Loucy (cell line): ENCODE data around the gene LYPD5.
A peak's percentile ranks its signal among the peaks of the same experiment; 100 is the strongest.

Experiments
- H2AFZ ChIP-seq: fragments of 200-600 bp; sonication (generic); 2 replicates; pipeline ENCODE4 v1.6.0; 2016; ENCODE audit warnings: antibody characterized with exemption, mild to moderate bottlenecking, low read length, moderate library complexity
- H3F3A ChIP-seq: fragments of 200-600 bp; 2 replicates; pipeline ENCODE4 v1.6.0; 2016; ENCODE audit warnings: antibody characterized with exemption, low read depth, mild to moderate bottlenecking
- H3K27me3 ChIP-seq: fragments of 200-600 bp; sonication (generic); 2 replicates; pipeline ENCODE4 v1.6.1; 2014; ENCODE audit warnings: low read length, mild to moderate bottlenecking; ENCODE audit not compliant: insufficient read depth, poor library complexity, severe bottlenecking
- H3K36me3 ChIP-seq: fragments of 200-600 bp; sonication (generic); 2 replicates; pipeline ENCODE4 v1.6.1; 2016; ENCODE audit warnings: low read length; ENCODE audit not compliant: insufficient read depth
- H3K4me1 ChIP-seq: fragments of 200-600 bp; sonication (generic); 2 replicates; pipeline ENCODE4 v1.5.1; 2014; ENCODE audit warnings: low read length, mild to moderate bottlenecking; ENCODE audit not compliant: insufficient read depth, poor library complexity, severe bottlenecking
- H3K4me2 ChIP-seq: fragments of 200-600 bp; sonication (generic); 2 replicates; pipeline ENCODE4 v1.6.0; 2014; ENCODE audit warnings: antibody characterized with exemption, low read length, low read depth, mild to moderate bottlenecking; ENCODE audit not compliant: poor library complexity, severe bottlenecking
- H3K4me3 ChIP-seq: fragments of 200-600 bp; sonication (generic); 2 replicates; pipeline ENCODE4 v1.5.1; 2014; ENCODE audit warnings: low read length, mild to moderate bottlenecking, mixed read lengths; ENCODE audit not compliant: poor library complexity, severe bottlenecking
- H3K79me2 ChIP-seq: fragments of 200-600 bp; sonication (generic); 2 replicates; pipeline ENCODE4 v1.6.1; 2014; ENCODE audit warnings: low read length; ENCODE audit not compliant: insufficient read depth
- H3K9ac ChIP-seq: fragments of 200-600 bp; sonication (generic); 2 replicates; pipeline ENCODE4 v1.6.0; 2014; ENCODE audit warnings: mild to moderate bottlenecking, low read depth, low read length, moderate library complexity; ENCODE audit not compliant: poor library complexity, severe bottlenecking
- H3K9me2 ChIP-seq: fragments of 200-600 bp; sonication (generic); replicated peaks from 2 replicates; pipeline ENCODE4 v1.6.1; 2016; ENCODE audit warnings: low read depth, low read length, mixed read lengths
- H3K9me3 ChIP-seq: fragments of 200-600 bp; sonication (generic); 2 replicates; pipeline ENCODE4 v1.6.1; 2014; ENCODE audit warnings: mild to moderate bottlenecking, antibody characterized with exemption, low read length, low read depth; ENCODE audit not compliant: insufficient read depth
- H4K20me1 ChIP-seq: fragments of 200-600 bp; sonication (generic); 2 replicates; pipeline ENCODE4 v1.6.0; 2014; ENCODE audit warnings: antibody characterized with exemption, low read length, mild to moderate bottlenecking; ENCODE audit not compliant: insufficient read depth, poor library complexity, severe bottlenecking
- CTCF ChIP-seq: fragments of 200-600 bp; sonication (generic); conservative IDR thresholded peaks from 2 replicates; pipeline ENCODE4 v1.5.1; 2014; ENCODE audit warnings: mild to moderate bottlenecking, antibody characterized with exemption, low read length
- EZH2phosphoT487 ChIP-seq: fragments of 200-600 bp; IDR thresholded peaks from 2 replicates; pipeline ENCODE4 v1.6.1; 2018; ENCODE audit warnings: antibody characterized with exemption, mild to moderate bottlenecking, moderate library complexity, borderline replicate concordance

The LYPD5 gene

DNA sequence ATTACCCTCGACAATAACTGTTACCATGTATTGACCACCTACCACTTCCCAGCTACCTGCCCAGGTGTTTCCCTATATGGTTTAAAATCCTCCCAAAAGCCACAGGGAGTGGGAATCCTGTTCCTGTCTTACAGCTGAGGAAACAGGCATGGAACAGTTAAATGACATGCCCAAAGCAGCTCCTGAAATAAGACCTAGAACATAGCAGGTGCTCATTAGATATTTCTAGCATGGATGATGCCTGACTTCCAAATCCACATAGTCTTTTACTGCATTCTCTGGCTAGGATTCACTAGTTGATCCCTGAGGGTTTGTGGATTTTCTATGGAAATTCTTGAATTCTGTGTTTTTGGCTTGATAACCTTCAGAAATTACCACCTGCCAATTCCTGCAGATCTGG lies 34.4 kb downstream of the LYPD5 start:
- Histone ChIP-seq H4K20me1 (no peaks in the 10 kb centered on the region), H3K9ac (no peak overlapping the region), H3K27me3 (no peaks in the 10 kb centered on the region), H3F3A (no peaks in the 10 kb centered on the region), H3K9me2 (no peaks in the 10 kb centered on the region), H3K9me3 (no peaks in the 10 kb centered on the region), H3K36me3 (peaks cover 11% of the 10 kb centered on the region; the same call in 1 of the 2 replicates), H3K4me1 (no peaks in the 10 kb centered on the region), H2AFZ (no peak overlapping the region), H3K4me3 (no peak overlapping the region), H3K4me2 (no peak overlapping the region), H3K79me2 (no peaks in the 10 kb centered on the region)
- no peak for TF ChIP-seq CTCF
- TF ChIP-seq EZH2phosphoT487: no peak

DNA sequence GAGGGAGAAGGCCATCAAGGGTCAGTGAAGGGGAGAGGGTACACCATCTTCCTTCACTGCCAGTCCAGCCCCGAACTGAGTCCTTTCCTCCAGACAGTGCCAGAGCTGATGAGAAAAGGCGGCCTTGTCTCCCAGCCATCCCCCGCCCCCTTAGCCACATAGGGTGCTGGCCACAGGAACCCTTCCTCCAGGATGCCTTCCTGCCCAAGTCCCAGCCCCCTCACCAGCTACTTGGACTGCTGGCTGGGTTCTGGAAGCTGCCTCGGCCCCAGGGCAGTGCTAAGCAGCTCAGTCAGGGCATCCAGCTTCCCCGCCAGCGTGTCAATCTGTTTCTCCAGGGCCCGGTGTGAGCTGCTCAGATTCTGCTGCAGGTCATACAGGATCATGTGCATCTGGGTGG lies 34.9 kb downstream of the LYPD5 start:
- Histone ChIP-seq H3K9ac (no peak overlapping the region), H3K4me1 (no peaks in the 10 kb centered on the region), H3K36me3 (peaks cover 11% of the 10 kb centered on the region; the same call in 1 of the 2 replicates)

DNA sequence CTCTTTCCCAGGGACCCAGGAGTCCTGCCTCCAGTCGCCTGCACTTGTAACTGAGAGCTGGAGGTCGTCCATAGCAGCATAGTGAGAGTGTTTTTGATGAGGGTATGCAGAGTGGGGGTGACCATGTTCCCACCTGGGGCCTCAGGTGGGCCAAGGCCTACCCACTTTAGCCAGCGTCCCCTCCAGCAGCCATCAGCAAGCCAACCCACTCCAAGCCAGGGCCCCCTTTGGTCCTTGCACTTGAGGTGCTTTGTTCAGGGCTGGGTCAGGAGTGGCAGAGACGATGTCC lies 35.5 kb downstream of the LYPD5 start:
- no peaks in the 10 kb centered on the region for H3K9me2 ChIP-seq
- TF ChIP-seq EZH2phosphoT487 (no peak), CTCF (peak; percentile 31; the same call in 1 of the 2 replicates)
- no peaks in the 10 kb centered on the region for H3K79me2 ChIP-seq
- H3K4me1 ChIP-seq: no peaks in the 10 kb centered on the region
- H3K27me3 ChIP-seq: no peaks in the 10 kb centered on the region
- no peak overlapping the region for H2AFZ ChIP-seq
- peaks cover 11% of the 10 kb centered on the region; the same call in 1 of the 2 replicates for H3K36me3 ChIP-seq
- H3K9me3 ChIP-seq: no peaks in the 10 kb centered on the region
- no peaks in the 10 kb centered on the region for H3F3A ChIP-seq
- no peak overlapping the region for H3K9ac ChIP-seq
- H3K4me3 ChIP-seq: no peak overlapping the region
- no peak overlapping the region for H3K4me2 ChIP-seq
- no peaks in the 10 kb centered on the region for H4K20me1 ChIP-seq

More for the DNA sequence above, 34.9 kb downstream of the LYPD5 start:
- no peaks in the 10 kb centered on the region for H3K9me3 ChIP-seq
- H2AFZ ChIP-seq: no peak overlapping the region
- H3K4me2 ChIP-seq: no peak overlapping the region
- H3F3A ChIP-seq: no peaks in the 10 kb centered on the region
- TF ChIP-seq CTCF (no peak), EZH2phosphoT487 (no peak)
- no peaks in the 10 kb centered on the region for H3K79me2 ChIP-seq
- H3K9me2 ChIP-seq: no peaks in the 10 kb centered on the region
- H3K27me3 ChIP-seq: no peaks in the 10 kb centered on the region
- H4K20me1 ChIP-seq: no peaks in the 10 kb centered on the region
- no peak overlapping the region for H3K4me3 ChIP-seq
